ENCODE data around the gene CAMK2D. TPM values are rescaled to one million over a fixed set of nuclear protein-coding genes. Genes with fewer than 3 reads are reported as not detected.

Gene CAMK2D
- total RNA-seq, 1 donor: 207 TPM

GRCh38 chr4:113762186-113763028, 869 bp upstream of the CAMK2D start:
- H3K27ac ChIP-seq (ENCODE audit: low read depth, low read length): peak overlapping the region; percentile 96
- peak overlapping the region; percentile 80 for H3K4me3 ChIP-seq (ENCODE audit: insufficient read depth, low read length)
- H3K36me3 ChIP-seq (ENCODE audit: insufficient read depth, low read length): peaks cover 3% of the 10 kb centered on the region
- no peaks in the 10 kb centered on the region for H3K27me3 ChIP-seq (ENCODE audit: insufficient read depth, low read length)
- H2AFZ ChIP-seq (ENCODE audit: low read length): peak overlapping the region; percentile 92
- H3K79me2 ChIP-seq (ENCODE audit: insufficient read depth, low read length): peaks cover 36% of the 10 kb centered on the region
- peaks cover 29% of the 10 kb centered on the region for H3K4me1 ChIP-seq (ENCODE audit: insufficient read depth, low read length)
- DNase-seq (ENCODE audit: insufficient read length, low spot score, missing footprints): peak; percentile 99
- H3K4me2 ChIP-seq (ENCODE audit: insufficient read depth, low read length): peak overlapping the region; percentile 94
- no peaks in the 10 kb centered on the region for H4K20me1 ChIP-seq (ENCODE audit: insufficient read depth, low read length)
- H3K9me3 ChIP-seq (ENCODE audit: low read depth, low read length): no peaks in the 10 kb centered on the region
- no peak for TF ChIP-seq CTCF (IDR thresholded peaks at IDR 0.05; ENCODE audit: extremely low read depth, low read depth, low read length)

GRCh38 chr4:113760795-113761619, 531 bp downstream of the CAMK2D start:
- peaks cover 43% of the 10 kb centered on the region for H3K4me1 ChIP-seq (ENCODE audit: insufficient read depth, low read length)
- no peaks in the 10 kb centered on the region for H3K9me3 ChIP-seq (ENCODE audit: low read depth, low read length)
- peaks cover 7% of the 10 kb centered on the region for H3K36me3 ChIP-seq (ENCODE audit: insufficient read depth, low read length)
- no peak for TF ChIP-seq CTCF (IDR thresholded peaks at IDR 0.05; ENCODE audit: extremely low read depth, low read depth, low read length)
- no peaks in the 10 kb centered on the region for H3K27me3 ChIP-seq (ENCODE audit: insufficient read depth, low read length)
- peaks cover 50% of the 10 kb centered on the region for H3K79me2 ChIP-seq (ENCODE audit: insufficient read depth, low read length)
- H3K27ac ChIP-seq (ENCODE audit: low read depth, low read length): peak overlapping the region; percentile 96
- H4K20me1 ChIP-seq (ENCODE audit: insufficient read depth, low read length): no peaks in the 10 kb centered on the region
- DNase-seq (ENCODE audit: insufficient read length, low spot score, missing footprints): peak; percentile 90
- H3K4me2 ChIP-seq (ENCODE audit: insufficient read depth, low read length): peak overlapping the region; percentile 94
- H3K4me3 ChIP-seq (ENCODE audit: insufficient read depth, low read length): peak overlapping the region; percentile 80
- peak overlapping the region; percentile 65 for H2AFZ ChIP-seq (ENCODE audit: low read length)

GRCh38 chr4:113760094-113760794, 1.3 kb downstream of the CAMK2D start:
- Histone ChIP-seq H2AFZ (ENCODE audit: low read length) (peak overlapping the region; percentile 33), H3K4me3 (ENCODE audit: insufficient read depth, low read length) (peak overlapping the region; percentile 80), H3K4me1 (ENCODE audit: insufficient read depth, low read length) (peaks cover 51% of the 10 kb centered on the region), H3K9me3 (ENCODE audit: low read depth, low read length) (no peaks in the 10 kb centered on the region), H4K20me1 (ENCODE audit: insufficient read depth, low read length) (no peaks in the 10 kb centered on the region), H3K4me2 (ENCODE audit: insufficient read depth, low read length) (peak overlapping the region; percentile 94), H3K27ac (ENCODE audit: low read depth, low read length) (peak overlapping the region; percentile 96), H3K79me2 (ENCODE audit: insufficient read depth, low read length) (peaks cover 57% of the 10 kb centered on the region), H3K36me3 (ENCODE audit: insufficient read depth, low read length) (peaks cover 11% of the 10 kb centered on the region), H3K27me3 (ENCODE audit: insufficient read depth, low read length) (no peaks in the 10 kb centered on the region)
- TF ChIP-seq CTCF (IDR thresholded peaks at IDR 0.05; ENCODE audit: extremely low read depth, low read depth, low read length): no peak
- peak; percentile 76 for DNase-seq (ENCODE audit: insufficient read length, low spot score, missing footprints)

All from osteoblast (primary cell).